ENCODE data around the gene ARHGAP5.

DNA sequence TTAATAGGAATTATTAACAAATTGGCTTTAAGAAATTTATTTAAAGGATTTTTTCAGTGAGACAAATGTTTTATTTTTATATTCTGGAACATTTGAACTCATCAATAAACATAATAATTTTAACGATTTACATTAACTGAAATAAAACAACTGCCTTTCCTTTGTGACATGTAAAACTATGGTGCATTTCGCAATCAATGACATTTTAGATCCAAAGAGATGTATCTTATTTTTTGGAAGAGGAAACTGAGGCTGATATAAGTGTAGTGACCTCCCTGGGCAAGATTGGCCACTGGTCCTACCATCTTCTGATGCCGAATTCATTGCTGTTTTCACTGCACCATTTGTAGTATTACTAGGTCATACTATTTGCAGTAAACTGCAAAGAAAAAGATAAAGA is 128.4 kb downstream of the ARHGAP5 start:
- TF ChIP-seq, protein P1, sequence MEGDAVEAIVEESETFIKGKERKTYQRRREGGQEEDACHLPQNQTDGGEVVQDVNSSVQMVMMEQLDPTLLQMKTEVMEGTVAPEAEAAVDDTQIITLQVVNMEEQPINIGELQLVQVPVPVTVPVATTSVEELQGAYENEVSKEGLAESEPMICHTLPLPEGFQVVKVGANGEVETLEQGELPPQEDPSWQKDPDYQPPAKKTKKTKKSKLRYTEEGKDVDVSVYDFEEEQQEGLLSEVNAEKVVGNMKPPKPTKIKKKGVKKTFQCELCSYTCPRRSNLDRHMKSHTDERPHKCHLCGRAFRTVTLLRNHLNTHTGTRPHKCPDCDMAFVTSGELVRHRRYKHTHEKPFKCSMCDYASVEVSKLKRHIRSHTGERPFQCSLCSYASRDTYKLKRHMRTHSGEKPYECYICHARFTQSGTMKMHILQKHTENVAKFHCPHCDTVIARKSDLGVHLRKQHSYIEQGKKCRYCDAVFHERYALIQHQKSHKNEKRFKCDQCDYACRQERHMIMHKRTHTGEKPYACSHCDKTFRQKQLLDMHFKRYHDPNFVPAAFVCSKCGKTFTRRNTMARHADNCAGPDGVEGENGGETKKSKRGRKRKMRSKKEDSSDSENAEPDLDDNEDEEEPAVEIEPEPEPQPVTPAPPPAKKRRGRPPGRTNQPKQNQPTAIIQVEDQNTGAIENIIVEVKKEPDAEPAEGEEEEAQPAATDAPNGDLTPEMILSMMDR (IDR thresholded peaks at IDR 0.05; ENCODE audit: low read length), result no peak
- no peak for TF ChIP-seq EZH2 (IDR thresholded peaks at IDR 0.05; ENCODE audit: borderline replicate concordance, low read length)

Measured in OCI-LY1 (cell line).